T-helper 9 cell (primary cell): ENCODE measurements around the gene MYO1A.
"Not testable (repeated sequence)": the region's sequence is repeated elsewhere in the genome, so short reads cannot be mapped to it uniquely, and the experiment has no call there.

ENCODE experiments used
- DNase-seq: peaks from one replicate; pipeline ENCODE4 v3.0.0-alpha.2; 2020

Gene MYO1A

GRCh38 chr12:57087010-57087690, 37.2 kb upstream of the MYO1A start:
- peak; percentile 94 for DNase-seq

- peak; percentile 28 for DNase-seq
Measured at GRCh38 chr12:57086493-57087009, 36.6 kb upstream of the MYO1A start.

GRCh38 chr12:57085999-57086492, 36.1 kb upstream of the MYO1A start:
- DNase-seq, result no peak

- DNase-seq, result no peak
Measured at GRCh38 chr12:57080855-57081254, 30.9 kb upstream of the MYO1A start.

GRCh38 chr12:57079821-57080220, 29.9 kb upstream of the MYO1A start:
- no peak for DNase-seq

GRCh38 chr12:57078519-57079404, 28.8 kb upstream of the MYO1A start, which contains the start of gene NEMP1:
Gene NEMP1, minus strand, starts transcription at chr12:57078791. Its CDS starts 46 bp downstream, at chr12:57078745.
- peak; percentile 86 for DNase-seq

- not testable (repeated sequence) for DNase-seq
Measured at GRCh38 chr12:57073566-57074450, 23.9 kb upstream of the MYO1A start.

- no peak for DNase-seq
Measured at GRCh38 chr12:57072661-57073060, 22.7 kb upstream of the MYO1A start.

- DNase-seq, result peak; percentile 37
Measured at GRCh38 chr12:57069523-57069922, 19.6 kb upstream of the MYO1A start.

- no peak for DNase-seq
Measured at GRCh38 chr12:57066245-57066644, 16.3 kb upstream of the MYO1A start.

- DNase-seq, result peak; percentile 11
Measured at GRCh38 chr12:57063991-57064685, 14.2 kb upstream of the MYO1A start.

- no peak for DNase-seq
Measured at GRCh38 chr12:57058454-57058853, 8.5 kb upstream of the MYO1A start.

- no peak for DNase-seq
Measured at GRCh38 chr12:57057067-57057751, 7.3 kb upstream of the MYO1A start.

GRCh38 chr12:57055824-57056223, 5.9 kb upstream of the MYO1A start:
- DNase-seq, result no peak

- DNase-seq, result not testable (repeated sequence)
Measured at GRCh38 chr12:57053901-57054300, 4.0 kb upstream of the MYO1A start.

- not testable (repeated sequence) for DNase-seq
Measured at GRCh38 chr12:57053146-57053545, 3.2 kb upstream of the MYO1A start.

GRCh38 chr12:57051011-57051410, 1.1 kb upstream of the MYO1A start:
- no peak for DNase-seq

GRCh38 chr12:57049119-57049446, 846 bp downstream of the MYO1A start:
- no peak for DNase-seq

GRCh38 chr12:57048423-57049118, 1.4 kb downstream of the MYO1A start:
- no peak for DNase-seq

GRCh38 chr12:57047981-57048380, 1.9 kb downstream of the MYO1A start:
- no peak for DNase-seq
